HAP-1 (cell line): Measurements from ENCODE around the gene DNAJA3.

Experiments used
- DNase-seq, 2 experiments: peaks; one replicate each; pipeline ENCODE4 v3.0.0-alpha.2; 2016 to 2020; ENCODE audit warnings: low spot score in 2 of 2
- H3K27me3 ChIP-seq: fragments of 250-450 bp; sonication (Bioruptor Pico); 2 replicates; pipeline ENCODE4 v1.5.1; 2020; ENCODE audit warnings: low read depth, mild to moderate bottlenecking, moderate library complexity
- H3K36me3 ChIP-seq: fragments of 250-450 bp; sonication (Bioruptor Pico); replicated peaks from 2 replicates; pipeline ENCODE4 v1.5.1; 2020; ENCODE audit warnings: mild to moderate bottlenecking
- H3K4me1 ChIP-seq: fragments of 250-450 bp; sonication (Bioruptor Pico); 2 replicates; pipeline ENCODE4 v1.5.1; 2020; ENCODE audit warnings: mild to moderate bottlenecking
- H3K4me3 ChIP-seq: fragments of 250-450 bp; sonication (Bioruptor Pico); 2 replicates; pipeline ENCODE4 v1.5.1; 2020; ENCODE audit warnings: mild to moderate bottlenecking, moderate library complexity
- H3K9me3 ChIP-seq: fragments of 250-450 bp; sonication (Bioruptor Pico); 2 replicates; pipeline ENCODE4 v1.5.1; 2020; ENCODE audit warnings: mild to moderate bottlenecking, moderate library complexity
- in situ Hi-C: fragments of 300-500 bp; cut with MboI; formaldehyde crosslinking; loops from 3 replicates; pipeline ENCODE4 v1.14.3; 2020; ENCODE audit warnings: low sequenced_read_pairs, inconsistent platforms, mixed read lengths

DNAJA3 gene

GRCh38 chr16:4450931-4451519 lies 25.4 kb downstream of the DNAJA3 start:
- Histone ChIP-seq H3K27me3 (no peaks in the 10 kb centered on the region), H3K36me3 (peaks cover 80% of the 10 kb centered on the region), H3K4me1 (no peaks in the 10 kb centered on the region), H3K9me3 (no peaks in the 10 kb centered on the region), H3K4me3 (no peak overlapping the region)
- in situ Hi-C loops = no loop called here
- no peak for DNase-seq

GRCh38 chr16:4452674-4453073 lies 27.0 kb downstream of the DNAJA3 start:
- no peak for DNase-seq
- in situ Hi-C loops = no loop called here
- Histone ChIP-seq H3K4me3 (no peak overlapping the region), H3K27me3 (no peaks in the 10 kb centered on the region), H3K4me1 (no peaks in the 10 kb centered on the region), H3K36me3 (peaks cover 84% of the 10 kb centered on the region), H3K9me3 (no peaks in the 10 kb centered on the region)

- Histone ChIP-seq H3K27me3 (no peaks in the 10 kb centered on the region), H3K4me3 (no peak overlapping the region), H3K36me3 (peaks cover 86% of the 10 kb centered on the region), H3K4me1 (no peaks in the 10 kb centered on the region), H3K9me3 (no peaks in the 10 kb centered on the region)
- no peak for DNase-seq
- in situ Hi-C loops = no loop called here
Observed at GRCh38 chr16:4454623-4455022, 29.0 kb downstream of the DNAJA3 start.

GRCh38 chr16:4455081-4455480 lies 29.4 kb downstream of the DNAJA3 start:
- in situ Hi-C loops = no loop called here
- Histone ChIP-seq H3K4me1 (no peaks in the 10 kb centered on the region), H3K36me3 (peaks cover 82% of the 10 kb centered on the region), H3K27me3 (no peaks in the 10 kb centered on the region), H3K9me3 (no peaks in the 10 kb centered on the region), H3K4me3 (no peak overlapping the region)
- DNase-seq = no peak

- peaks cover 74% of the 10 kb centered on the region for H3K36me3 ChIP-seq
- no peaks in the 10 kb centered on the region for H3K4me1 ChIP-seq
- DNase-seq = no peak
Observed at GRCh38 chr16:4455951-4456350, 30.3 kb downstream of the DNAJA3 start.

GRCh38 chr16:4460936-4461249 lies 35.2 kb downstream of the DNAJA3 start:
- H3K4me1 ChIP-seq = no peaks in the 10 kb centered on the region
- H3K27me3 ChIP-seq = no peaks in the 10 kb centered on the region
- in situ Hi-C loops = no loop called here
- H3K36me3 ChIP-seq = peaks cover 57% of the 10 kb centered on the region
- DNase-seq = no peak
- no peaks in the 10 kb centered on the region for H3K9me3 ChIP-seq
- no peak overlapping the region for H3K4me3 ChIP-seq

More at GRCh38 chr16:4455951-4456350, 30.3 kb downstream of the DNAJA3 start:
- in situ Hi-C loops = no loop called here
- no peak overlapping the region for H3K4me3 ChIP-seq
- H3K9me3 ChIP-seq = no peaks in the 10 kb centered on the region
- no peaks in the 10 kb centered on the region for H3K27me3 ChIP-seq

GRCh38 chr16:4461250-4462085 lies 35.8 kb downstream of the DNAJA3 start:
- no peaks in the 10 kb centered on the region for H3K27me3 ChIP-seq
- H3K4me1 ChIP-seq = no peaks in the 10 kb centered on the region
- no peaks in the 10 kb centered on the region for H3K9me3 ChIP-seq
- H3K36me3 ChIP-seq = peaks cover 57% of the 10 kb centered on the region
- DNase-seq = no peak
- in situ Hi-C loops = no loop called here
- no peak overlapping the region for H3K4me3 ChIP-seq

- Histone ChIP-seq H3K27me3 (no peaks in the 10 kb centered on the region), H3K36me3 (peaks cover 56% of the 10 kb centered on the region), H3K9me3 (no peaks in the 10 kb centered on the region), H3K4me1 (no peaks in the 10 kb centered on the region), H3K4me3 (no peak overlapping the region)
- no peak for DNase-seq
- in situ Hi-C loops = no loop called here
Observed at GRCh38 chr16:4463522-4464163, 38.0 kb downstream of the DNAJA3 start.

GRCh38 chr16:4465977-4466779 lies 40.5 kb downstream of the DNAJA3 start:
- in situ Hi-C loops = no loop called here
- Histone ChIP-seq H3K4me3 (no peak overlapping the region), H3K9me3 (no peaks in the 10 kb centered on the region), H3K27me3 (no peaks in the 10 kb centered on the region), H3K4me1 (no peaks in the 10 kb centered on the region), H3K36me3 (peaks cover 59% of the 10 kb centered on the region)
- no peak for DNase-seq

GRCh38 chr16:4467916-4468315 lies 42.2 kb downstream of the DNAJA3 start:
- Histone ChIP-seq H3K9me3 (no peaks in the 10 kb centered on the region), H3K36me3 (peaks cover 60% of the 10 kb centered on the region), H3K27me3 (no peaks in the 10 kb centered on the region), H3K4me3 (no peak overlapping the region), H3K4me1 (no peaks in the 10 kb centered on the region)
- in situ Hi-C loops = no loop called here
- no peak for DNase-seq

GRCh38 chr16:4468972-4469371 lies 43.3 kb downstream of the DNAJA3 start:
- Histone ChIP-seq H3K27me3 (no peaks in the 10 kb centered on the region), H3K4me1 (peaks cover 3% of the 10 kb centered on the region; the same call in 1 of the 2 replicates), H3K4me3 (no peak overlapping the region), H3K36me3 (peaks cover 55% of the 10 kb centered on the region), H3K9me3 (no peaks in the 10 kb centered on the region)
- in situ Hi-C loops = no loop called here
- no peak for DNase-seq

- DNase-seq = no peak
- Histone ChIP-seq H3K4me3 (no peak overlapping the region), H3K27me3 (no peaks in the 10 kb centered on the region), H3K36me3 (peaks cover 34% of the 10 kb centered on the region), H3K9me3 (no peaks in the 10 kb centered on the region), H3K4me1 (peaks cover 15% of the 10 kb centered on the region)
- in situ Hi-C loops = no loop called here
Observed at GRCh38 chr16:4471869-4472268, 46.2 kb downstream of the DNAJA3 start.

GRCh38 chr16:4472880-4473279 lies 47.2 kb downstream of the DNAJA3 start:
- no peak for DNase-seq
- Histone ChIP-seq H3K4me3 (no peak overlapping the region), H3K27me3 (no peaks in the 10 kb centered on the region), H3K9me3 (no peaks in the 10 kb centered on the region), H3K36me3 (peaks cover 24% of the 10 kb centered on the region), H3K4me1 (peaks cover 18% of the 10 kb centered on the region)
- in situ Hi-C loops = no loop called here
